PFSK-1 (cell line): ENCODE data around the gene AIFM3.

Experiments used
- FOXP2 ChIP-seq: optimal IDR thresholded peaks from 2 replicates; pipeline ENCODE3; 2011; ENCODE audit warnings: borderline replicate concordance, control low read depth, inconsistent platforms; ENCODE audit not compliant: insufficient read depth; ENCODE audit errors: extremely low read length, extremely low read depth
- TAF1 ChIP-seq: IDR thresholded peaks from 2 replicates; pipeline ENCODE4 v1.6.1; 2012; ENCODE audit warnings: low read length, control low read depth, borderline replicate concordance; ENCODE audit not compliant: insufficient read depth
- TF ChIP-seq, protein P1 (sequence below), 2 experiments: IDR thresholded peaks; 2 replicates each; pipeline versions ENCODE4 v1.6.1 to v1.8.0; 2011 to 2012; ENCODE audit warnings: low read depth in 2 of 2, low read length in 2 of 2, control low read depth in 1 of 2, inconsistent platforms in 1 of 2, mild to moderate bottlenecking in 1 of 2, moderate library complexity in 1 of 2; ENCODE audit not compliant: insufficient read depth in 1 of 2

DNA sequence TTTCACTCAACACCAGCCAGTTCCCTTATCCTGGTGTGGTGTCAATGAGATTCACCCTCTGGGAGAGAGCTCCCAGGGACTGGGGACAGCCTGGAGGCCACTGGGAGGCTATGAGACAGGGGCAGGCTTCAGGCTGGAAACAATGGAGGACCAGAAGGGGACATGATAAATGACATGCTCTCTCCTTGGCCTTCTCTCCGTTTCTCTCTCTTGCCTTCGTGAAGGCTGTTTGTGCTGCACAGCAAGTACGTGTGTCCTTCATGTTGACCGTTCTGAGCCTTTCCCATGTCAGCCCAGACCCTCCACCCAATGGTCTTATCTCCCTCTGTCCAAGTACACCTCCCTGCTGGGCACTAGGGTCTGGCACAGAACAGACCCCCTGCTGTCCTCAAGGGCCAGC is 13.5 kb downstream of the AIFM3 start:
- TF ChIP-seq, protein P1, sequence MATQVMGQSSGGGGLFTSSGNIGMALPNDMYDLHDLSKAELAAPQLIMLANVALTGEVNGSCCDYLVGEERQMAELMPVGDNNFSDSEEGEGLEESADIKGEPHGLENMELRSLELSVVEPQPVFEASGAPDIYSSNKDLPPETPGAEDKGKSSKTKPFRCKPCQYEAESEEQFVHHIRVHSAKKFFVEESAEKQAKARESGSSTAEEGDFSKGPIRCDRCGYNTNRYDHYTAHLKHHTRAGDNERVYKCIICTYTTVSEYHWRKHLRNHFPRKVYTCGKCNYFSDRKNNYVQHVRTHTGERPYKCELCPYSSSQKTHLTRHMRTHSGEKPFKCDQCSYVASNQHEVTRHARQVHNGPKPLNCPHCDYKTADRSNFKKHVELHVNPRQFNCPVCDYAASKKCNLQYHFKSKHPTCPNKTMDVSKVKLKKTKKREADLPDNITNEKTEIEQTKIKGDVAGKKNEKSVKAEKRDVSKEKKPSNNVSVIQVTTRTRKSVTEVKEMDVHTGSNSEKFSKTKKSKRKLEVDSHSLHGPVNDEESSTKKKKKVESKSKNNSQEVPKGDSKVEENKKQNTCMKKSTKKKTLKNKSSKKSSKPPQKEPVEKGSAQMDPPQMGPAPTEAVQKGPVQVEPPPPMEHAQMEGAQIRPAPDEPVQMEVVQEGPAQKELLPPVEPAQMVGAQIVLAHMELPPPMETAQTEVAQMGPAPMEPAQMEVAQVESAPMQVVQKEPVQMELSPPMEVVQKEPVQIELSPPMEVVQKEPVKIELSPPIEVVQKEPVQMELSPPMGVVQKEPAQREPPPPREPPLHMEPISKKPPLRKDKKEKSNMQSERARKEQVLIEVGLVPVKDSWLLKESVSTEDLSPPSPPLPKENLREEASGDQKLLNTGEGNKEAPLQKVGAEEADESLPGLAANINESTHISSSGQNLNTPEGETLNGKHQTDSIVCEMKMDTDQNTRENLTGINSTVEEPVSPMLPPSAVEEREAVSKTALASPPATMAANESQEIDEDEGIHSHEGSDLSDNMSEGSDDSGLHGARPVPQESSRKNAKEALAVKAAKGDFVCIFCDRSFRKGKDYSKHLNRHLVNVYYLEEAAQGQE (IDR thresholded peaks at IDR 0.05; ENCODE audit: insufficient read depth in 1 of 2, low read depth in 2 of 2, low read length in 2 of 2) = no peak
- TF ChIP-seq FOXP2 (no peak), TAF1 (no peak)
